H9 (cell line): Measurements from ENCODE around the gene R3HCC1L. TPM values are rescaled to one million over a fixed set of nuclear protein-coding genes. Genes with fewer than 3 reads are reported as not detected.

Experiments
- DNase-seq: peaks from one replicate; pipeline ENCODE4 v3.0.0-alpha.2; 2017
- H2AFZ ChIP-seq: one replicate; pipeline ENCODE4 v1.6.1; 2013; ENCODE audit warnings: mild to moderate bottlenecking, low read length, control low read depth, moderate library complexity
- H2AK5ac ChIP-seq: 2 replicates; pipeline ENCODE4 v1.6.1; 2013; ENCODE audit warnings: low read length, control low read depth, mixed read lengths; ENCODE audit not compliant: insufficient read length
- H2BK120ac ChIP-seq: one replicate; pipeline ENCODE4 v1.6.1; 2013; ENCODE audit warnings: low read depth, mild to moderate bottlenecking, low read length, control low read depth, inconsistent platforms; ENCODE audit not compliant: poor library complexity, severe bottlenecking
- H2BK12ac ChIP-seq: 2 replicates; pipeline ENCODE4 v1.6.1; 2013; ENCODE audit warnings: low read length, control low read depth, mixed read lengths, low read depth; ENCODE audit not compliant: insufficient read length
- H2BK15ac ChIP-seq: 2 replicates; pipeline ENCODE4 v1.6.1; 2013; ENCODE audit warnings: low read depth, low read length, control low read depth
- H2BK20ac ChIP-seq: one replicate; pipeline ENCODE4 v1.6.1; 2013; ENCODE audit warnings: low read depth, mild to moderate bottlenecking, low read length, control low read depth, inconsistent platforms; ENCODE audit not compliant: poor library complexity, severe bottlenecking
- H2BK5ac ChIP-seq: 2 replicates; pipeline ENCODE4 v1.6.1; 2013; ENCODE audit warnings: low read length, control low read depth, mixed read lengths; ENCODE audit not compliant: insufficient read length
- H3K14ac ChIP-seq: 2 replicates; pipeline ENCODE4 v1.6.1; 2013; ENCODE audit warnings: low read length, control low read depth; ENCODE audit not compliant: insufficient read depth
- H3K18ac ChIP-seq: 2 replicates; pipeline ENCODE4 v1.6.1; 2013; ENCODE audit warnings: low read depth, mild to moderate bottlenecking, mixed read lengths, low read length, control low read depth; ENCODE audit not compliant: insufficient read length
- H3K23ac ChIP-seq: 2 replicates; pipeline ENCODE4 v1.6.1; 2013; ENCODE audit warnings: low read length, control low read depth, mixed read lengths, low read depth; ENCODE audit not compliant: insufficient read length
- H3K23me2 ChIP-seq: 2 replicates; pipeline ENCODE4 v1.6.1; 2013; ENCODE audit warnings: low read depth, mild to moderate bottlenecking, mixed read lengths, low read length, control low read depth; ENCODE audit not compliant: insufficient read length, poor library complexity, severe bottlenecking
- H3K27ac ChIP-seq: 2 replicates; pipeline ENCODE4 v1.5.1; 2013; ENCODE audit warnings: low read length, control low read depth, mixed read lengths, low read depth; ENCODE audit not compliant: insufficient read length
- H3K27me3 ChIP-seq: 2 replicates; pipeline ENCODE4 v1.6.1; 2013; ENCODE audit warnings: low read length, control low read depth, inconsistent platforms; ENCODE audit not compliant: insufficient read depth
- H3K4ac ChIP-seq: 2 replicates; pipeline ENCODE4 v1.6.1; 2013; ENCODE audit warnings: low read depth, mild to moderate bottlenecking, control low read depth, inconsistent platforms, low read length, moderate library complexity
- H3K4me1 ChIP-seq: 2 replicates; pipeline ENCODE4 v1.6.1; 2013; ENCODE audit warnings: low read length, control low read depth, inconsistent platforms; ENCODE audit not compliant: insufficient read depth
- H3K4me2 ChIP-seq: 2 replicates; pipeline ENCODE4 v1.6.1; 2013; ENCODE audit warnings: low read length, control low read depth, mixed read lengths; ENCODE audit not compliant: insufficient read length, insufficient read depth
- H3K56ac ChIP-seq: 2 replicates; pipeline ENCODE4 v1.6.1; 2013; ENCODE audit warnings: low read depth, mild to moderate bottlenecking, mixed read lengths, low read length, control low read depth; ENCODE audit not compliant: insufficient read length
- H3K79me1 ChIP-seq: 2 replicates; pipeline ENCODE4 v1.6.1; 2013; ENCODE audit warnings: low read depth, mild to moderate bottlenecking, moderate library complexity, low read length, control low read depth, inconsistent platforms; ENCODE audit not compliant: insufficient read depth, poor library complexity, severe bottlenecking
- H3K79me2 ChIP-seq: 2 replicates; pipeline ENCODE4 v1.6.1; 2013; ENCODE audit warnings: low read length, control low read depth, inconsistent platforms; ENCODE audit not compliant: insufficient read depth
- H3K9ac ChIP-seq: 2 replicates; pipeline ENCODE4 v1.6.1; 2013; ENCODE audit warnings: low read length, control low read depth, mixed read lengths; ENCODE audit not compliant: insufficient read length; ENCODE audit errors: extremely low read depth
- H3K9me3 ChIP-seq: one replicate; pipeline ENCODE4 v1.6.1; 2013; ENCODE audit warnings: low read depth, low read length, inconsistent platforms; ENCODE audit not compliant: control insufficient read depth
- H3T11ph ChIP-seq: one replicate; pipeline ENCODE4 v1.6.1; 2013; ENCODE audit warnings: mild to moderate bottlenecking, low read length, control low read depth, inconsistent platforms
- H4K20me1 ChIP-seq: one replicate; pipeline ENCODE4 v1.6.1; 2013; ENCODE audit not compliant: control insufficient read depth, insufficient read length, insufficient read depth
- H4K5ac ChIP-seq: 2 replicates; pipeline ENCODE4 v1.6.1; 2013; ENCODE audit warnings: low read depth, mild to moderate bottlenecking, mixed read lengths, low read length, control low read depth; ENCODE audit not compliant: insufficient read length
- H4K8ac ChIP-seq: replicated peaks from 2 replicates; pipeline ENCODE4 v1.6.1; 2013; ENCODE audit warnings: low read length, control low read depth, mixed read lengths, low read depth; ENCODE audit not compliant: insufficient read length
- H4K91ac ChIP-seq: 2 replicates; pipeline ENCODE4 v1.6.1; 2013; ENCODE audit warnings: low read depth, mild to moderate bottlenecking, moderate library complexity, mixed read lengths, low read length, control low read depth; ENCODE audit not compliant: insufficient read length
- H3K27ac Mint-ChIP-seq, 3 experiments: 2 replicates in 2 of 3; 3 replicates in 1 of 3; pipeline ENCODE4 v1.8.0; 2020 to 2021; ENCODE audit warnings: mixed read lengths in 3 of 3, mild to moderate bottlenecking in 1 of 3, moderate library complexity in 1 of 3
- H3K27me3 Mint-ChIP-seq: 2 replicates; pipeline ENCODE4 v1.8.0; 2021; ENCODE audit warnings: low read depth, mild to moderate bottlenecking, moderate library complexity, mixed read lengths
- H3K36me3 Mint-ChIP-seq, 3 experiments: 2 replicates in 2 of 3; 3 replicates in 1 of 3; pipeline ENCODE4 v1.8.0; 2020 to 2021; ENCODE audit warnings: low read depth in 3 of 3, mixed read lengths in 3 of 3; ENCODE audit not compliant: insufficient read depth in 1 of 3
- H3K4me1 Mint-ChIP-seq, 2 experiments: 2 replicates each; pipeline ENCODE4 v1.8.0; 2020; ENCODE audit warnings: mixed read lengths in 2 of 2
- H3K4me3 Mint-ChIP-seq, 2 experiments: 2 replicates in 1 of 2; 3 replicates in 1 of 2; pipeline ENCODE4 v1.8.0; 2020 to 2021; ENCODE audit warnings: mild to moderate bottlenecking in 2 of 2, mixed read lengths in 2 of 2, moderate library complexity in 1 of 2
- H3K9me3 Mint-ChIP-seq, 2 experiments: 2 replicates in 1 of 2; 3 replicates in 1 of 2; pipeline ENCODE4 v1.8.0; 2020; ENCODE audit warnings: mild to moderate bottlenecking in 2 of 2, mixed read lengths in 2 of 2, moderate library complexity in 1 of 2
- CTCF ChIP-seq: fragments of 200-600 bp; sonication (generic); conservative IDR thresholded peaks from 3 replicates; pipeline ENCODE4 v1.8.0; 2021; ENCODE audit warnings: antibody characterized with exemption, mild to moderate bottlenecking
- WGBS: extraction: QIAGEN DNeasy Blood & Tissue Kit; methylation state at CpG from one replicate; pipeline ENCODE4 v1.1.7; 2013; ENCODE audit warnings: missing lambda C conversion rate, low lambda C conversion rate, mixed read lengths; ENCODE audit not compliant: insufficient read length; ENCODE audit errors: extremely low coverage; 5-methylcytosine and 5-hydroxymethylcytosine counted together
- total RNA-seq: library from RNA; stranded (reverse); gene quantifications from 2 replicates; pipeline ENCODE4 v1.2.1, GENCODE V29; 2021

R3HCC1L gene
- total RNA-seq, 1 experiment from 2014 or later, result 18.5 TPM

- Histone ChIP-seq H4K91ac (no peak overlapping the region), H2BK15ac (no peak overlapping the region), H3K4me1 (no peaks in the 10 kb centered on the region)
Observed at GRCh38 chr10:98213740-98214139, 79.3 kb downstream of the R3HCC1L start.

More at GRCh38 chr10:98213740-98214139, 79.3 kb downstream of the R3HCC1L start:
- H3K23ac ChIP-seq, result no peak overlapping the region
- H2BK20ac ChIP-seq, result no peak overlapping the region
- Mint-ChIP-seq H3K9me3 (peaks cover 0 to 5% of the 10 kb centered on the region in 2 experiments; a peak in 1 of 5 replicates), H3K4me1 (no peaks in the 10 kb centered on the region), H3K27me3 (no peaks in the 10 kb centered on the region), H3K36me3 (peaks cover 2 to 15% (median 3%) of the 10 kb centered on the region in 3 experiments), H3K4me3 (no peak overlapping the region), H3K27ac (no peak overlapping the region)
- no peak overlapping the region for H3K18ac ChIP-seq
- H3K79me1 ChIP-seq, result no peaks in the 10 kb centered on the region
- no peak overlapping the region for H4K8ac ChIP-seq
- H2AK5ac ChIP-seq, result no peak overlapping the region
- no peaks in the 10 kb centered on the region for H3K9me3 ChIP-seq
- H3K9ac ChIP-seq, result no peak overlapping the region
- WGBS, result no CpG with 5 or more reads among the region's 1 CpG
- H2BK120ac ChIP-seq, result no peak overlapping the region
- H3K56ac ChIP-seq, result no peak overlapping the region
- H3K14ac ChIP-seq, result no peak overlapping the region
- H3K79me2 ChIP-seq, result no peaks in the 10 kb centered on the region
- no peak overlapping the region for H3K4ac ChIP-seq
- no peak overlapping the region for H2BK5ac ChIP-seq
- H3K27ac ChIP-seq, result no peak overlapping the region
- no peak for DNase-seq
- no peak overlapping the region for H2AFZ ChIP-seq
- H3K4me2 ChIP-seq, result no peak overlapping the region
- no peak overlapping the region for H2BK12ac ChIP-seq
- no peak overlapping the region for H3T11ph ChIP-seq
- no peaks in the 10 kb centered on the region for H3K23me2 ChIP-seq
- no peak for TF ChIP-seq CTCF
- H4K5ac ChIP-seq, result no peak overlapping the region
- no peaks in the 10 kb centered on the region for H3K27me3 ChIP-seq
- no peaks in the 10 kb centered on the region for H4K20me1 ChIP-seq
